Keratinocyte (primary cell): ENCODE data around the gene ABCA3.

ENCODE experiments used
- CTCF ChIP-seq, 3 experiments: IDR thresholded peaks in 1 of 3; conservative IDR thresholded peaks in 1 of 3; optimal IDR thresholded peaks in 1 of 3; 2 replicates in 2 of 3; 3 replicates in 1 of 3; pipeline versions ENCODE3 to v1.5.1; 2011; ENCODE audit warnings: low read length in 3 of 3, mild to moderate bottlenecking in 3 of 3, moderate library complexity in 2 of 3, control low read depth in 1 of 3, inconsistent platforms in 1 of 3; ENCODE audit not compliant: insufficient read depth in 2 of 3; ENCODE audit errors: extremely low read depth in 1 of 3
- EZH2 ChIP-seq: IDR thresholded peaks from one replicate; pipeline ENCODE4 v1.6.1; 2012; ENCODE audit warnings: inconsistent platforms, mild to moderate bottlenecking, low read length, moderate library complexity

GRCh38 chr16:2260250-2260649, 80.3 kb downstream of the ABCA3 start:
- TF ChIP-seq EZH2 = no peak
- TF ChIP-seq CTCF (optimal IDR thresholded peaks at IDR 0.05 in 1 of 3, IDR thresholded peaks at IDR 0.05 in 1 of 3, conservative IDR thresholded peaks at IDR 0.05 in 1 of 3; ENCODE audit: extremely low read depth in 1 of 3, insufficient read depth in 2 of 3, low read length in 3 of 3) = no peak
